Large intestine (tissue), 3 donors: Measurements from ENCODE around the gene ESYT2. TPM values are rescaled to one million over a fixed set of nuclear protein-coding genes. Genes with fewer than 3 reads are reported as not detected.

Experiments
- DNase-seq, 2 donors: peaks; one replicate each; pipeline versions ENCODE4 v3.0.0 to v3.0.0-alpha.2; 2013
- H3K27ac ChIP-seq: one replicate; pipeline ENCODE4 v1.5.1; 2013; ENCODE audit warnings: low read length
- H3K27me3 ChIP-seq: 2 replicates; pipeline ENCODE4 v1.6.1; 2013; ENCODE audit warnings: low read length; ENCODE audit not compliant: control insufficient read depth, insufficient read depth
- H3K36me3 ChIP-seq: 2 replicates; pipeline ENCODE4 v1.6.1; 2013; ENCODE audit warnings: low read length; ENCODE audit not compliant: control insufficient read depth, insufficient read depth
- H3K4me1 ChIP-seq: one replicate; pipeline ENCODE4 v1.6.1; 2013; ENCODE audit warnings: low read length; ENCODE audit not compliant: control insufficient read depth, insufficient read depth
- H3K4me3 ChIP-seq: one replicate; pipeline ENCODE4 v1.5.1; 2013; ENCODE audit warnings: low read length
- H3K9me3 ChIP-seq: one replicate; pipeline ENCODE4 v1.6.1; 2013; ENCODE audit warnings: mild to moderate bottlenecking, low read depth, low read length, moderate library complexity; ENCODE audit not compliant: control insufficient read depth
- WGBS: methylation state at CpG from one replicate; pipeline ENCODE4 v1.1.5; 2013; ENCODE audit warnings: low lambda C conversion rate; ENCODE audit not compliant: insufficient coverage; 5-methylcytosine and 5-hydroxymethylcytosine counted together
- polyA plus RNA-seq: library from polyadenylated mRNA; unstranded; fragments of 120-200 nt; gene quantifications from one replicate; pipeline ENCODE4 v1.2.1, GENCODE V29; 2013

The ESYT2 gene
- polyA plus RNA-seq, 1 donor, result 40.2 TPM

- Histone ChIP-seq H3K4me1 (no peaks in the 10 kb centered on the region), H3K9me3 (no peaks in the 10 kb centered on the region), H3K36me3 (peaks cover 40% of the 10 kb centered on the region), H3K27ac (peak overlapping the region; percentile 45), H3K4me3 (no peak overlapping the region), H3K27me3 (no peaks in the 10 kb centered on the region)
- DNase-seq, result peak; percentile 16 to 20
- WGBS, result 80% methylated on average over 1 of the region's 20 CpGs
Observed at GRCh38 chr7:158782761-158783401, 46.4 kb downstream of the ESYT2 start.

- 91% methylated on average over 15 of the region's 17 CpGs for WGBS
- H3K27me3 ChIP-seq, result no peaks in the 10 kb centered on the region
- H3K9me3 ChIP-seq, result no peaks in the 10 kb centered on the region
- H3K4me3 ChIP-seq, result no peak overlapping the region
- no peaks in the 10 kb centered on the region for H3K4me1 ChIP-seq
- no peak overlapping the region for H3K27ac ChIP-seq
- H3K36me3 ChIP-seq, result peaks cover 42% of the 10 kb centered on the region
- no peak for DNase-seq
Observed at GRCh38 chr7:158781974-158782664, 47.2 kb downstream of the ESYT2 start.

- H3K36me3 ChIP-seq, result peaks cover 39% of the 10 kb centered on the region
- H3K4me3 ChIP-seq, result no peak overlapping the region
- WGBS, result 99% methylated on average over 21 of the region's 23 CpGs
- no peaks in the 10 kb centered on the region for H3K27me3 ChIP-seq
- no peak for DNase-seq
- H3K27ac ChIP-seq, result no peak overlapping the region
- H3K4me1 ChIP-seq, result no peaks in the 10 kb centered on the region
- H3K9me3 ChIP-seq, result no peaks in the 10 kb centered on the region
Observed at GRCh38 chr7:158781217-158781973, 47.9 kb downstream of the ESYT2 start.

- Histone ChIP-seq H3K27me3 (no peaks in the 10 kb centered on the region), H3K36me3 (peaks cover 43% of the 10 kb centered on the region), H3K4me3 (no peak overlapping the region), H3K9me3 (no peaks in the 10 kb centered on the region), H3K27ac (no peak overlapping the region), H3K4me1 (no peaks in the 10 kb centered on the region)
- DNase-seq, result no peak
- no CpG with 5 or more reads among the region's 6 CpGs for WGBS
Observed at GRCh38 chr7:158779061-158780000, 50.0 kb downstream of the ESYT2 start.

GRCh38 chr7:158778471-158778870 lies 50.8 kb downstream of the ESYT2 start:
- H3K9me3 ChIP-seq, result no peaks in the 10 kb centered on the region
- no peaks in the 10 kb centered on the region for H3K27me3 ChIP-seq
- H3K36me3 ChIP-seq, result peaks cover 37% of the 10 kb centered on the region
- H3K4me1 ChIP-seq, result no peaks in the 10 kb centered on the region
- WGBS, result 72% methylated on average over 3 of the region's 6 CpGs
- H3K4me3 ChIP-seq, result no peak overlapping the region
- no peak for DNase-seq
- H3K27ac ChIP-seq, result no peak overlapping the region

- no peak for DNase-seq
- 71% methylated on average over 4 of the region's 10 CpGs for WGBS
- Histone ChIP-seq H3K9me3 (no peaks in the 10 kb centered on the region), H3K36me3 (peaks cover 38% of the 10 kb centered on the region), H3K4me1 (no peaks in the 10 kb centered on the region), H3K27ac (no peak overlapping the region), H3K4me3 (no peak overlapping the region), H3K27me3 (no peaks in the 10 kb centered on the region)
Observed at GRCh38 chr7:158777793-158778192, 51.5 kb downstream of the ESYT2 start.

GRCh38 chr7:158776474-158776873 lies 52.8 kb downstream of the ESYT2 start:
- H3K36me3 ChIP-seq, result peaks cover 30% of the 10 kb centered on the region
- no peak overlapping the region for H3K27ac ChIP-seq
- WGBS, result 67% methylated on average over 2 of the region's 3 CpGs
- H3K4me3 ChIP-seq, result no peak overlapping the region
- DNase-seq, result no peak
- H3K9me3 ChIP-seq, result no peaks in the 10 kb centered on the region
- no peaks in the 10 kb centered on the region for H3K27me3 ChIP-seq
- H3K4me1 ChIP-seq, result no peaks in the 10 kb centered on the region

GRCh38 chr7:158774952-158775351 lies 54.4 kb downstream of the ESYT2 start:
- no CpG with 5 or more reads among the region's 5 CpGs for WGBS
- H3K4me1 ChIP-seq, result no peaks in the 10 kb centered on the region
- H3K36me3 ChIP-seq, result peaks cover 23% of the 10 kb centered on the region
- no peak overlapping the region for H3K27ac ChIP-seq
- H3K27me3 ChIP-seq, result no peaks in the 10 kb centered on the region
- DNase-seq, result no peak
- H3K9me3 ChIP-seq, result no peaks in the 10 kb centered on the region
- no peak overlapping the region for H3K4me3 ChIP-seq

GRCh38 chr7:158772916-158773315 lies 56.4 kb downstream of the ESYT2 start:
- H3K27ac ChIP-seq, result no peak overlapping the region
- no peaks in the 10 kb centered on the region for H3K9me3 ChIP-seq

More at GRCh38 chr7:158772916-158773315, 56.4 kb downstream of the ESYT2 start:
- H3K27me3 ChIP-seq, result no peaks in the 10 kb centered on the region
- DNase-seq, result no peak
- peaks cover 23% of the 10 kb centered on the region for H3K36me3 ChIP-seq
- WGBS, result 100% methylated on average over 2 of the region's 11 CpGs
- no peaks in the 10 kb centered on the region for H3K4me1 ChIP-seq
- H3K4me3 ChIP-seq, result no peak overlapping the region
